Measurements from ENCODE around the gene ARHGAP6. TPM values are rescaled to one million over a fixed set of nuclear protein-coding genes. Genes with fewer than 3 reads are reported as not detected.

Gene ARHGAP6
- total and polyA plus RNA-seq, 9 of the 15 experiments (the other 6 are each of a cell fraction or from before 2014, with no cell fraction given): 12.5 to 63.6 (median 41.8) TPM

- Histone ChIP-seq H3K9me1 (ENCODE audit: control insufficient read depth, insufficient read depth, low read length) (no peaks in the 10 kb centered on the region), H3K4me2 (ENCODE audit: insufficient read depth, low read length) (no peak overlapping the region), H3K27me3 (ENCODE audit: control insufficient read depth in 2 of 2, insufficient read depth in 2 of 2, low read length in 2 of 2) (no peaks in the 10 kb centered on the region), H4K20me1 (replicated peaks; ENCODE audit: control insufficient read depth, insufficient read depth, low read length) (no peaks in the 10 kb centered on the region), H3K9me3 (replicated peaks; ENCODE audit: control insufficient read depth, insufficient read depth, low read depth, low read length) (no peaks in the 10 kb centered on the region), H3K27ac (ENCODE audit: extremely low read depth, low read depth, low read length) (no peak overlapping the region), H3K79me2 (ENCODE audit: control insufficient read depth, insufficient read depth, low read length) (no peaks in the 10 kb centered on the region), H3K36me3 (ENCODE audit: control insufficient read depth, insufficient read depth, low read length) (peaks cover 19% of the 10 kb centered on the region; the same call in 2 of the 3 replicates), H3K4me1 (replicated peaks in 1 of 2; ENCODE audit: control insufficient read depth in 2 of 2, insufficient read depth in 2 of 2, low read length in 2 of 2) (peaks cover 0 to 11% of the 10 kb centered on the region in 2 experiments; a peak in 4 of 5 replicates), H2AFZ (ENCODE audit: low read depth, low read length) (no peak overlapping the region), H3K4me3 (no peak overlapping the region), H3K9ac (ENCODE audit: insufficient read depth in 1 of 2, low read depth in 2 of 2, low read length in 2 of 2) (no peak overlapping the region)
- in situ Hi-C loops (cut with MboI): no loop called here
- no TSS peak for BruUV-seq (replicated peaks)
- ChIA-PET CTCF (ENCODE audit: low intra/inter-chr PET ratio) (no interaction called here), POLR2A (interaction anchor here (0.6 kb wide), 1 partner anchor 36 kb away, joined by 3 read pairs; no protein-coding TSS in a partner anchor)
- no peak for DNase-seq (ENCODE audit: extremely low read depth in 1 of 4, low spot score in 3 of 4)
- intact Hi-C loops (cut with micrococcal nuclease): no loop called here
- FAIRE-seq: peak; percentile 15
- ATAC-seq: no peak
- WGBS (ENCODE audit: insufficient coverage, low coverage, missing lambda C conversion rate): 79% methylated on average over 4 of the region's 4 CpGs
- TF ChIP-seq GABPB2 (CRISPR knock-in tag; conservative IDR thresholded peaks at IDR 0.05): no peak
- TF ChIP-seq EGR1 (conservative IDR thresholded peaks at IDR 0.05): no peak
- no peak for TF ChIP-seq SIRT6 (IDR thresholded peaks at IDR 0.05; ENCODE audit: low read depth, low read length)
- no peak for TF ChIP-seq HEY1 (CRISPR knock-in tag; IDR thresholded peaks at IDR 0.05; ENCODE audit: borderline replicate concordance)
- no peak for TF ChIP-seq ETV1 (tag; conservative IDR thresholded peaks at IDR 0.05; ENCODE audit: low read depth)
- no peak for TF ChIP-seq GATA2 (CRISPR knock-in tag; IDR thresholded peaks at IDR 0.05)
- no peak for TF ChIP-seq ZNF347 (CRISPR knock-in tag; IDR thresholded peaks at IDR 0.05; ENCODE audit: low read depth)
- no peak for TF ChIP-seq NR1H2 (CRISPR knock-in tag; IDR thresholded peaks at IDR 0.05)
- no peak for TF ChIP-seq HOMEZ (CRISPR knock-in tag; IDR thresholded peaks at IDR 0.05)
These were observed 459.9 kb downstream of the ARHGAP6 start for GRCh38 chrX:11205796-11206195.
